GM23338 (cell line): ENCODE data around the gene TMEM61. TPM values are rescaled to one million over a fixed set of nuclear protein-coding genes. Genes with fewer than 3 reads are reported as not detected.

Experiments
- ATAC-seq: fragments of 200-7000 bp; cut with Tn5 transposase; 3 replicates; pipeline ENCODE4 v1.9.1; 2020
- DNase-seq: peaks from one replicate; pipeline ENCODE4 v3.0.0-alpha.2; 2015; ENCODE audit warnings: low spot score
- H2AFZ ChIP-seq: fragments of 200-600 bp; sonication (generic); 2 replicates; pipeline ENCODE4 v1.8.0; 2016; ENCODE audit warnings: antibody characterized with exemption, mild to moderate bottlenecking, moderate library complexity
- H3F3A ChIP-seq: fragments of 200-600 bp; sonication (generic); replicated peaks from 2 replicates; pipeline ENCODE4 v1.8.0; 2017; ENCODE audit warnings: antibody characterized with exemption, mixed run types, low read depth
- H3K27ac ChIP-seq: fragments of 200-600 bp; sonication (generic); 2 replicates; pipeline ENCODE4 v1.6.1; 2016; ENCODE audit warnings: low read depth
- H3K27me3 ChIP-seq: fragments of 200-600 bp; sonication (generic); 2 replicates; pipeline ENCODE4 v1.8.0; 2016; ENCODE audit warnings: mild to moderate bottlenecking, mixed run types, moderate library complexity; ENCODE audit not compliant: insufficient read depth
- H3K36me3 ChIP-seq: fragments of 200-600 bp; sonication (generic); 2 replicates; pipeline ENCODE4 v1.8.0; 2016; ENCODE audit warnings: mild to moderate bottlenecking; ENCODE audit not compliant: insufficient read depth
- H3K4me1 ChIP-seq: fragments of 200-600 bp; sonication (generic); 2 replicates; pipeline ENCODE4 v1.8.0; 2016; ENCODE audit warnings: mild to moderate bottlenecking, moderate library complexity; ENCODE audit not compliant: insufficient read depth
- H3K4me2 ChIP-seq: fragments of 200-600 bp; sonication (generic); 2 replicates; pipeline ENCODE4 v1.7.1; 2017; ENCODE audit warnings: mixed run types
- H3K4me3 ChIP-seq: fragments of 200-600 bp; sonication (generic); 2 replicates; pipeline ENCODE4 v1.6.1; 2016; ENCODE audit warnings: mixed run types
- H3K79me2 ChIP-seq: fragments of 200-600 bp; sonication (generic); replicated peaks from 2 replicates; pipeline ENCODE4 v1.8.0; 2017; ENCODE audit warnings: mild to moderate bottlenecking; ENCODE audit not compliant: insufficient read depth
- H3K9me2 ChIP-seq: fragments of 200-600 bp; sonication (generic); 2 replicates; pipeline ENCODE4 v1.8.0; 2017; ENCODE audit not compliant: insufficient read depth
- H4K20me1 ChIP-seq: fragments of 200-600 bp; sonication (generic); replicated peaks from 2 replicates; pipeline ENCODE4 v1.8.0; 2017; ENCODE audit warnings: mild to moderate bottlenecking; ENCODE audit not compliant: insufficient read depth
- H3K27ac Mint-ChIP-seq: 2 replicates; pipeline ENCODE4 v1.8.0; 2020; ENCODE audit warnings: inconsistent platforms, mild to moderate bottlenecking, moderate library complexity, mixed read lengths
- H3K27me3 Mint-ChIP-seq: 3 replicates; pipeline ENCODE4 v1.8.0; 2022; ENCODE audit warnings: low read depth, mild to moderate bottlenecking, moderate library complexity, mixed read lengths, inconsistent platforms; ENCODE audit not compliant: insufficient read depth, poor library complexity
- H3K36me3 Mint-ChIP-seq: 3 replicates; pipeline ENCODE4 v1.8.0; 2021; ENCODE audit warnings: low read depth, mild to moderate bottlenecking, inconsistent platforms, moderate library complexity, mixed read lengths
- H3K4me1 Mint-ChIP-seq: 3 replicates; pipeline ENCODE4 v1.8.0; 2020; ENCODE audit warnings: mild to moderate bottlenecking, inconsistent platforms, mixed read lengths
- H3K4me3 Mint-ChIP-seq: 3 replicates; pipeline ENCODE4 v1.8.0; 2021; ENCODE audit warnings: moderate library complexity, mild to moderate bottlenecking, inconsistent platforms, mixed read lengths
- H3K9me3 Mint-ChIP-seq: 3 replicates; pipeline ENCODE4 v1.8.0; 2020; ENCODE audit warnings: moderate library complexity, mild to moderate bottlenecking, inconsistent platforms, mixed read lengths
- CREB1 ChIP-seq: fragments of 250-450 bp; sonication (Bioruptor Pico); IDR thresholded peaks from 2 replicates; pipeline ENCODE4 v1.5.0; 2020; ENCODE audit warnings: low read depth, mild to moderate bottlenecking, moderate library complexity
- CTCF ChIP-seq, 2 experiments: fragments of 200-600 bp in 1 of 2; sonication (generic) in 1 of 2; conservative IDR thresholded peaks; 2 replicates each; pipeline versions ENCODE4 v1.5.1 to v1.6.1; 2016 to 2017; ENCODE audit warnings: antibody characterized with exemption in 2 of 2, low read depth in 2 of 2, mild to moderate bottlenecking in 2 of 2, moderate library complexity in 1 of 2
- ETS1 ChIP-seq: IDR thresholded peaks from 2 replicates; pipeline ENCODE4 v1.6.1; 2016; ENCODE audit warnings: antibody characterized with exemption
- EZH2 ChIP-seq: fragments of 200-600 bp; sonication (generic); IDR thresholded peaks from one replicate; pipeline ENCODE4 v1.8.0; 2017; ENCODE audit warnings: antibody characterized with exemption, mild to moderate bottlenecking, low read depth; ENCODE audit not compliant: unreplicated experiment
- EZH2phosphoT487 ChIP-seq: fragments of 200-600 bp; sonication (generic); IDR thresholded peaks from one replicate; pipeline ENCODE4 v1.8.1; 2018; ENCODE audit warnings: antibody characterized with exemption; ENCODE audit not compliant: unreplicated experiment
- JUNB ChIP-seq: IDR thresholded peaks from one replicate; pipeline ENCODE4 v1.6.1; 2016; ENCODE audit warnings: antibody characterized with exemption; ENCODE audit not compliant: unreplicated experiment
- NANOG ChIP-seq: IDR thresholded peaks from 2 replicates; pipeline ENCODE4 v1.6.1; 2016; ENCODE audit warnings: antibody characterized with exemption, borderline replicate concordance
- POLR2AphosphoS5 ChIP-seq: IDR thresholded peaks from 2 replicates; pipeline ENCODE4 v1.6.1; 2016; ENCODE audit warnings: antibody characterized with exemption, low read depth
- STAT1 ChIP-seq: IDR thresholded peaks from one replicate; pipeline ENCODE4 v1.6.1; 2016; ENCODE audit warnings: antibody characterized with exemption; ENCODE audit not compliant: unreplicated experiment
- ZNF114 ChIP-seq: fragments of 250-450 bp; sonication (Bioruptor Pico); IDR thresholded peaks from 2 replicates; pipeline ENCODE4 v1.5.0; 2020; ENCODE audit warnings: mild to moderate bottlenecking, moderate library complexity
- ZNF331 ChIP-seq: fragments of 250-450 bp; sonication (Bioruptor Pico); IDR thresholded peaks from 2 replicates; pipeline ENCODE4 v1.5.0; 2020; ENCODE audit warnings: low read depth, mild to moderate bottlenecking, moderate library complexity
- ZNF462 ChIP-seq: fragments of 250-450 bp; sonication (Bioruptor Pico); IDR thresholded peaks from 2 replicates; pipeline ENCODE4 v1.5.0; 2020; ENCODE audit warnings: mild to moderate bottlenecking, moderate library complexity
- polyA plus RNA-seq: library from polyadenylated mRNA; unstranded; fragments of >200 nt; fragmentation: Nextera tagmentation; extraction: Ambion mirVana; gene quantifications from 2 replicates; pipeline ENCODE4 v1.2.1, GENCODE V29; 2016
- total RNA-seq: library from RNA; depleted of rRNA; stranded (reverse); fragments of >200 nt; shearing (Covaris generic); gene quantifications from 2 replicates; pipeline ENCODE4 v1.2.3, GENCODE V29; 2014

The TMEM61 gene
- total and polyA plus RNA-seq, 2 experiments from 2014 or later = 2.0 to 3.6 TPM

- TF ChIP-seq EZH2phosphoT487 (no peak), ZNF331 (CRISPR knock-in tag) (no peak), EZH2 (no peak), CREB1 (CRISPR knock-in tag) (no peak), POLR2AphosphoS5 (no peak), JUNB (no peak), STAT1 (no peak), NANOG (no peak), ZNF114 (CRISPR knock-in tag) (no peak)
Measured at GRCh38 chr1:55007625-55008024, 27.2 kb downstream of the TMEM61 start (continued).

GRCh38 chr1:55010194-55010886, 29.9 kb downstream of the TMEM61 start:
- peak overlapping the region; percentile 64; the same call in 1 of the 2 replicates for H3K4me2 ChIP-seq
- ATAC-seq = peak; percentile 57
- peaks cover 16% of the 10 kb centered on the region; the same call in 1 of the 2 replicates for H3K4me1 ChIP-seq
- no peaks in the 10 kb centered on the region for H3K79me2 ChIP-seq
- H3K27me3 Mint-ChIP-seq = peaks cover 8% of the 10 kb centered on the region
- H3F3A ChIP-seq = no peaks in the 10 kb centered on the region
- no peak overlapping the region for H2AFZ ChIP-seq
- H3K36me3 ChIP-seq = no peaks in the 10 kb centered on the region
- DNase-seq = no peak
- peaks cover 15% of the 10 kb centered on the region for H3K4me1 Mint-ChIP-seq
- peaks cover 17% of the 10 kb centered on the region for H3K9me3 Mint-ChIP-seq
- H3K4me3 Mint-ChIP-seq = no peak overlapping the region
- no peak overlapping the region for H3K27ac ChIP-seq
- no peaks in the 10 kb centered on the region for H4K20me1 ChIP-seq
- peaks cover 9% of the 10 kb centered on the region for H3K36me3 Mint-ChIP-seq
- H3K4me3 ChIP-seq = no peak overlapping the region
- H3K27me3 ChIP-seq = no peaks in the 10 kb centered on the region
- no peak overlapping the region for H3K27ac Mint-ChIP-seq
- no peaks in the 10 kb centered on the region for H3K9me2 ChIP-seq
- no peak for TF ChIP-seq NANOG
- TF ChIP-seq ZNF462 (CRISPR knock-in tag) = no peak
- no peak for TF ChIP-seq EZH2
- TF ChIP-seq STAT1 = no peak
- no peak for TF ChIP-seq ZNF331 (CRISPR knock-in tag)
- no peak for TF ChIP-seq ZNF114 (CRISPR knock-in tag)
- TF ChIP-seq ETS1 = no peak
- no peak for TF ChIP-seq JUNB
- TF ChIP-seq EZH2phosphoT487 = no peak
- no peak for TF ChIP-seq CREB1 (CRISPR knock-in tag)
- TF ChIP-seq CTCF (conservative IDR thresholded peaks at IDR 0.05; ENCODE audit: low read depth in 2 of 2) = no peak
- TF ChIP-seq POLR2AphosphoS5 = no peak
